Measurements from ENCODE around the gene RGP1.

DNA sequence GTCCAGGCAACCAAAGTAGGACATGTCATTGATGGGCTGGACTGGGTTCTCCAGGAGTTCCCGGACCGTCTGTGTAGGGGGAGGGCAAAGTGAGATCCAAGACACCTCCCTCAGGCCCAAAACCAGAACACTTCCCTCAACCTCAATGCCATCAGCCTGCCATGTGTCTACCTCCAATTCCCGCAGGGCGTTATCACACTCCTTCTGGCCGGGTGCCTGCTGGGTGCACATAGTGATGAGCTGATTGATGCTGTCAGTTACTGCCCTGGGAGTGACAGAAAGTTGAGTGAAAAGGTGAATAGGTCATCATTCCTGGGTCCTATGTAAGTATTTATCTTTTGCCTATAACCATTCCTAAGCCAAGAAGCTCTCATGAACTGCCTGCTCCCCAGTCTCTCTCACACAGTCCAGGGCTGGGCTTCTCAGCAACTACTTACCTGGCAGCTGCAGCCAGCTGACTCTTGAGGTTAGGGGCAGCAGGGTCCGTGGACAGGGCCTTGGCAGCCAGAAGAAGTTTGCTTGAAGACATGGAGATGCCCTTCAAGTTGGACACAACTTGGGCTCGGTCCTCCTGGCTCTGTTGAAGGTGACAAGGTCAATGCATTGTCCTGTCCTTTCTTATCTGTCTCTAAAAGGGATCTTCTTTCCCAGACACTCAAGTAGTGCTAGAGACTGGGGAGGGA, 38.1 kb upstream of the RGP1 start:
- TF ChIP-seq CTCF (IDR thresholded peaks at IDR 0.05) (no peak), EP300 (IDR thresholded peaks at IDR 0.05) (no peak), POLR2A (IDR thresholded peaks at IDR 0.05) (no peak)
